PFSK-1 (cell line): Measurements from ENCODE around the gene ZSCAN22.

ENCODE experiments used
- FOXP2 ChIP-seq: optimal IDR thresholded peaks from 2 replicates; pipeline ENCODE3; 2011; ENCODE audit warnings: borderline replicate concordance, control low read depth, inconsistent platforms; ENCODE audit not compliant: insufficient read depth; ENCODE audit errors: extremely low read length, extremely low read depth
- POLR2AphosphoS5 ChIP-seq: IDR thresholded peaks from 2 replicates; pipeline ENCODE4 v1.6.1; 2012; ENCODE audit warnings: low read depth, mild to moderate bottlenecking, control low read depth, low read length, moderate library complexity
- REST ChIP-seq, 2 experiments: IDR thresholded peaks; 2 replicates each; pipeline versions ENCODE4 v1.6.1 to v1.8.0; 2011 to 2012; ENCODE audit warnings: low read depth in 2 of 2, low read length in 2 of 2, control low read depth in 1 of 2, inconsistent platforms in 1 of 2, mild to moderate bottlenecking in 1 of 2, moderate library complexity in 1 of 2; ENCODE audit not compliant: insufficient read depth in 1 of 2
- SIN3A ChIP-seq: IDR thresholded peaks from 2 replicates; pipeline ENCODE4 v1.6.1; 2012; ENCODE audit warnings: mild to moderate bottlenecking, low read length, moderate library complexity, borderline replicate concordance; ENCODE audit not compliant: insufficient read depth
- TAF1 ChIP-seq: IDR thresholded peaks from 2 replicates; pipeline ENCODE4 v1.6.1; 2012; ENCODE audit warnings: low read length, control low read depth, borderline replicate concordance; ENCODE audit not compliant: insufficient read depth

- no peak for TF ChIP-seq TAF1
- TF ChIP-seq POLR2AphosphoS5: no peak
- TF ChIP-seq REST (IDR thresholded peaks at IDR 0.05; ENCODE audit: insufficient read depth in 1 of 2, low read depth in 2 of 2, low read length in 2 of 2): no peak
- TF ChIP-seq SIN3A: no peak
- no peak for TF ChIP-seq FOXP2
These were observed 46.9 kb upstream of the ZSCAN22 start for GRCh38 chr19:58279925-58280316.
